Measurements from ENCODE around the gene KCNN4. TPM values are rescaled to one million over a fixed set of nuclear protein-coding genes. Genes with fewer than 3 reads are reported as not detected.

Gene KCNN4
- total and polyA plus RNA-seq, 2 of the 13 experiments (the other 11 are each of a cell fraction or from before 2014, with no cell fraction given) = 0.13 to 0.25 TPM

- TF ChIP-seq ZNF720 (CRISPR knock-in tag; IDR thresholded peaks at IDR 0.05) (no peak), GATAD1 (CRISPR knock-in tag; IDR thresholded peaks at IDR 0.05) (peak; percentile 79), MIER3 (CRISPR knock-in tag; IDR thresholded peaks at IDR 0.05; ENCODE audit: borderline replicate concordance) (no peak), CHD4 (IDR thresholded peaks at IDR 0.05; ENCODE audit: borderline replicate concordance, low read length) (no peak), ZNF468 (CRISPR knock-in tag; IDR thresholded peaks at IDR 0.05) (no peak), HNRNPL (IDR thresholded peaks at IDR 0.05; ENCODE audit: low read depth, low read length) (no peak), GLI4 (CRISPR knock-in tag; IDR thresholded peaks at IDR 0.05; ENCODE audit: borderline replicate concordance) (no peak), ISL2 (CRISPR knock-in tag; IDR thresholded peaks at IDR 0.05) (no peak), KDM1A (CRISPR knock-in tag; IDR thresholded peaks at IDR 0.05) (no peak), ARID3A (IDR thresholded peaks at IDR 0.05; ENCODE audit: low read depth, low read length) (no peak), ZNF543 (CRISPR knock-in tag; IDR thresholded peaks at IDR 0.05) (no peak), AGO2 (optimal IDR thresholded peaks at IDR 0.05; ENCODE audit: low read depth, low read length) (no peak), RAD51 (IDR thresholded peaks at IDR 0.05; ENCODE audit: borderline replicate concordance) (no peak), THAP8 (CRISPR knock-in tag; IDR thresholded peaks at IDR 0.05; ENCODE audit: borderline replicate concordance) (no peak), ZNF598 (CRISPR knock-in tag; IDR thresholded peaks at IDR 0.05; ENCODE audit: borderline replicate concordance) (no peak), ZNF552 (CRISPR knock-in tag; IDR thresholded peaks at IDR 0.05; ENCODE audit: borderline replicate concordance) (no peak), ZNF335 (CRISPR knock-in tag; IDR thresholded peaks at IDR 0.05) (peak; percentile 53; the same call in 1 of the 2 replicates), ZNF282 (IDR thresholded peaks at IDR 0.05; ENCODE audit: partially characterized antibody) (no peak), ZNF230 (CRISPR knock-in tag; IDR thresholded peaks at IDR 0.05) (no peak), TCF7L2 (IDR thresholded peaks at IDR 0.05; ENCODE audit: low read depth, low read length) (no peak)
- TF ChIP-seq, protein P1, sequence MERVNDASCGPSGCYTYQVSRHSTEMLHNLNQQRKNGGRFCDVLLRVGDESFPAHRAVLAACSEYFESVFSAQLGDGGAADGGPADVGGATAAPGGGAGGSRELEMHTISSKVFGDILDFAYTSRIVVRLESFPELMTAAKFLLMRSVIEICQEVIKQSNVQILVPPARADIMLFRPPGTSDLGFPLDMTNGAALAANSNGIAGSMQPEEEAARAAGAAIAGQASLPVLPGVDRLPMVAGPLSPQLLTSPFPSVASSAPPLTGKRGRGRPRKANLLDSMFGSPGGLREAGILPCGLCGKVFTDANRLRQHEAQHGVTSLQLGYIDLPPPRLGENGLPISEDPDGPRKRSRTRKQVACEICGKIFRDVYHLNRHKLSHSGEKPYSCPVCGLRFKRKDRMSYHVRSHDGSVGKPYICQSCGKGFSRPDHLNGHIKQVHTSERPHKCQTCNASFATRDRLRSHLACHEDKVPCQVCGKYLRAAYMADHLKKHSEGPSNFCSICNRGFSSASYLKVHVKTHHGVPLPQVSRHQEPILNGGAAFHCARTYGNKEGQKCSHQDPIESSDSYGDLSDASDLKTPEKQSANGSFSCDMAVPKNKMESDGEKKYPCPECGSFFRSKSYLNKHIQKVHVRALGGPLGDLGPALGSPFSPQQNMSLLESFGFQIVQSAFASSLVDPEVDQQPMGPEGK (CRISPR knock-in tag; IDR thresholded peaks at IDR 0.05) = 0 out of 2 replicates have a peak, but pooled peaks have one; percentile 33
- TF ChIP-seq, protein P2, sequence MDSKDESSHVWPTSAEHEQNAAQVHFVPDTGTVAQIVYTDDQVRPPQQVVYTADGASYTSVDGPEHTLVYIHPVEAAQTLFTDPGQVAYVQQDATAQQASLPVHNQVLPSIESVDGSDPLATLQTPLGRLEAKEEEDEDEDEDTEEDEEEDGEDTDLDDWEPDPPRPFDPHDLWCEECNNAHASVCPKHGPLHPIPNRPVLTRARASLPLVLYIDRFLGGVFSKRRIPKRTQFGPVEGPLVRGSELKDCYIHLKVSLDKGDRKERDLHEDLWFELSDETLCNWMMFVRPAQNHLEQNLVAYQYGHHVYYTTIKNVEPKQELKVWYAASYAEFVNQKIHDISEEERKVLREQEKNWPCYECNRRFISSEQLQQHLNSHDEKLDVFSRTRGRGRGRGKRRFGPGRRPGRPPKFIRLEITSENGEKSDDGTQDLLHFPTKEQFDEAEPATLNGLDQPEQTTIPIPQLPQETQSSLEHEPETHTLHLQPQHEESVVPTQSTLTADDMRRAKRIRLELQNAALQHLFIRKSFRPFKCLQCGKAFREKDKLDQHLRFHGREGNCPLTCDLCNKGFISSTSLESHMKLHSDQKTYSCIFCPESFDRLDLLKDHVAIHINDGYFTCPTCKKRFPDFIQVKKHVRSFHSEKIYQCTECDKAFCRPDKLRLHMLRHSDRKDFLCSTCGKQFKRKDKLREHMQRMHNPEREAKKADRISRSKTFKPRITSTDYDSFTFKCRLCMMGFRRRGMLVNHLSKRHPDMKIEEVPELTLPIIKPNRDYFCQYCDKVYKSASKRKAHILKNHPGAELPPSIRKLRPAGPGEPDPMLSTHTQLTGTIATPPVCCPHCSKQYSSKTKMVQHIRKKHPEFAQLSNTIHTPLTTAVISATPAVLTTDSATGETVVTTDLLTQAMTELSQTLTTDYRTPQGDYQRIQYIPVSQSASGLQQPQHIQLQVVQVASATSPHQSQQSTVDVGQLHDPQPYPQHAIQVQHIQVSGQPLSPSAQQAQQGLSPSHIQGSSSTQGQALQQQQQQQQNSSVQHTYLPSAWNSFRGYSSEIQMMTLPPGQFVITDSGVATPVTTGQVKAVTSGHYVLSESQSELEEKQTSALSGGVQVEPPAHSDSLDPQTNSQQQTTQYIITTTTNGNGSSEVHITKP (CRISPR knock-in tag; IDR thresholded peaks at IDR 0.05; ENCODE audit: low read depth) = peak; percentile 40; the same call in 1 of the 2 replicates
Observed at GRCh38 chr19:43826787-43827754, 46.3 kb upstream of the KCNN4 start, which contains the start of gene ZNF283 (continued).
